Right renal cortex interstitium (tissue), 3 donors: ENCODE measurements around the gene HOXD4. TPM values are rescaled to one million over a fixed set of nuclear protein-coding genes. Genes with fewer than 3 reads are reported as not detected.

ENCODE experiments used
- DNase-seq, 3 donors: peaks; one replicate each; pipeline ENCODE4 v3.0.0-alpha.2; 2013; ENCODE audit warnings: low read depth in 3 of 3, low spot score in 2 of 3
- polyA plus RNA-seq, 3 donors: library from polyadenylated mRNA; unstranded; fragments of 120-200 nt; gene quantifications; one replicate each; pipeline ENCODE4 v1.2.1, GENCODE V29; 2013; ENCODE audit not compliant: insufficient read length in 3 of 3

The HOXD4 gene
- polyA plus RNA-seq, 3 donors: 27.8 to 39.2 (median 38.0) TPM

DNA sequence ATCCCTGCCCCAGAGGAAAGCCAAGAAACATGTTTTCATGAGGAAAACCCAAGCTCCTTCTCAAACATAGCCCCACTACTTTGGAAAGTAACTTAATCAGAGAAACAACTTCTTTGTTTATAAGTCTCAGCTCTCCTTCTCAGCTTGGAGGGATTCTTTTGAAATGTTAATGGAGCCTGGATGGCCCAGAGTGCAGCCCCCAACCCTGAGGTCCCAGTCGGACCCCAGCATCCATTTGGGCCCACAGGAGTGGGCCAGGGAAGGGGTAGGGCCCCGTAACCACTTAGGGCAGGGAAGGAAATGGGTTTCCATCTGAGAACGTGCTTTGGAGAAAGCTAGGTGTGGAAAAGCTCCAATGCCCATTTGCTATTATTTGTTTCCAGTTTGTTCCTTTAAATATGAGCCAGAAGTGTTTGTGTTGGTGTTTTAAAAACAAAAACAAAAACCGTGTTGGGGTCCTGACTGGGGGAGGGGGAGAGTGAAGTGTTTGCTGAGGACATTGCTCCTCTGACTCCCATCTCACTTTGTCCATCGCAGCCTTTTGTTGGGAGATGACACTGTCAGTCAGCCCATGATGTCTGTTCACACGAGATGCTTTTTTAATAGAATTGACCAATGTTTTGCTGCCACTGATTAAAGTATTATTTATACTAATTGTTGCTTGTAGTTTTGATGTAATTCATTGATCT, 4.2 kb downstream of the HOXD4 start:
- no peak for DNase-seq

DNA sequence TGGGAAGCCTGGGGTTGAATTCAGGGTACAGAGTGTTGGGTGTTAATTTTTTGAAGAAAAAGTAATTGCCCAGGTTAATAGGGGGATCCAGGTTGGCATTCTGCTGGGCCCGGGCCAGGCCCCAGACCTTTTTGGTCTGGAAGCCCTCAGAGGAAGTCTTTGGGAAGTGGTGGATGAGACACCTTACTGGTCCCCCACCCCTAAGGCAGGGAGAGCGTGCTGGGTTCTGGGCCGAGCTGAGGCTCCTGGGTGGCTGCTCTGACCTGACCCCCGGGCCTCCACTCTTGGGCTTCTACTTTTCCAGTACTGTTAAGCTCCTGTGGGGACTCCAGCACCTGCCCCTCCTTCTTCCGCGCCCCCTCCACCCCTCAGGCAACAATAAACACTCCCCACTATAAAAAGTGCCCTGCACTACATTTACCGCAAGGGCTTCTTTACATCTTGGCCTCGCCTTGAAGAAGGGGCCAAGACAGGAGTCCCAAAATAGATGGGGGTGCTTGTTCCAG, 5.0 kb downstream of the HOXD4 start:
- peak in 1 of 3 donors; percentile 38 for DNase-seq

DNA sequence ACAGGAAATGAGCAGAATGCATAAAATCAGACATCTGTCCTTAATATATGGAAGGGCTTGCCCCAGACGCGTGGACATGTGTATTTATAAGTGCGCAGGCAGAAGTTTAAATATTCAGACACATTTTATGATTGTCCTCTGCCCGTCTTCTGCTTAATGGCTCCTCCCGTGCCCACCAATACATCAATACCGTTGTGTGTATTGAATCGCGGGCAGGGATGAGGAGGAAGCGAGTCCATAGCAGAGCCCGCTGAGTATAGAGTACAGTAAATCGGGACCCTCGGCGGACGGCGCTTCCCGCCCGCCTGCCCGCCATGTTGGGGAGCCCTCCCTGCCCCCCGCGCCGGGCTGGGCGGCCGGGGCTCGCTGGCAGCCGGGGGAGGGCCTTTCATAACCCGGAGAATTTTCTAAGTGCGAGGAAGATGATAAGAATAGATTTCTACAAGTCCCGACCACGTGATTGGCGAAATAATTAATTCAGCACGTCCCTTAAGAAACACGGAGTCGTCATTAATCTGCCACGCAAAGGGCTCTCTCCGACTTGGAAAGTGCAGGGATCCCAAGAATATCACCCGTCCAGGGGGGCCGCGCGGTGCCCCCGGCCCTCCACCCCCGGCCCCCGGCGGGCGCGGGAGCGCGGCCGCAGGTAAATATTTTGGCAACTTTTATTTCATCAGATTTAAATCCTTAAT, 5.6 kb downstream of the HOXD4 start, which contains the start of gene HOXD3:
Gene HOXD3 (plus strand): TSS at position 501 of the 692 bp plus-strand sequence. CDS start 11,808 bp downstream, outside the sequence.
- DNase-seq: peak in 1 of 3 donors; percentile 40

DNA sequence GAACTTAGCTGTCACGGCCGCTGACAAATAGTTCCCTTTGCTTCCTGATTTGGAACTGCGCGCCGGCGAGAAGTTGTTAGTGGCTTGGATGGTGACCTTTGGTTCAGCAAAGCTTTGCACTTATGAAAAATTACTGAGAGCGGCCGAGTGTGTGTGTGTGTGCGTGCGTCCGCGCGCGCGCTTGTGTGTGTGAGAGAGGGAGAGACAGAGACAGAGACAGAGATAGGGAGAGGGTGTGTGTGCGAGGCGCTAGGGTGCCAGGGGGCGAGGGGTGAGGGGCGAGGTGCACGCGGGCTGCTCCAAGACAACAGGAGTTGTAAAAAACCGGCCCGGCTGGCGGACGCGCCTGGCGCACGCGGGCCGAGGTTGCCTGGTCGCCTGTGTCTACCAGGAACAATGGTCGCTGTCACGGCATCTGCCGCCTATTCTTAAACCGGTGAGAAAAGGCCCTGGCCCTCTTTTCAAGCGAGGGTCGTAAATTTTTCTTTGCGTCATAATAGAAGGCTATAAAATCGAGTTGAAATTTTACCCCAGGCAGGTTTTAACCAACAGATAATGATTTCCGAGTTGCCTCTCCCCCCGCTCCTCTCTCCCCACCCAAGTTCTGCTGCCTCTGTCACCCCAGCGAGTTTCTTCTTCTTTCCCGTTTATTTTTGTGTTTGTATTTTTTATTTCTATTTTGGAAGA, 6.3 kb downstream of the HOXD4 start:
- peak in 1 of 3 donors; percentile 57 for DNase-seq

DNA sequence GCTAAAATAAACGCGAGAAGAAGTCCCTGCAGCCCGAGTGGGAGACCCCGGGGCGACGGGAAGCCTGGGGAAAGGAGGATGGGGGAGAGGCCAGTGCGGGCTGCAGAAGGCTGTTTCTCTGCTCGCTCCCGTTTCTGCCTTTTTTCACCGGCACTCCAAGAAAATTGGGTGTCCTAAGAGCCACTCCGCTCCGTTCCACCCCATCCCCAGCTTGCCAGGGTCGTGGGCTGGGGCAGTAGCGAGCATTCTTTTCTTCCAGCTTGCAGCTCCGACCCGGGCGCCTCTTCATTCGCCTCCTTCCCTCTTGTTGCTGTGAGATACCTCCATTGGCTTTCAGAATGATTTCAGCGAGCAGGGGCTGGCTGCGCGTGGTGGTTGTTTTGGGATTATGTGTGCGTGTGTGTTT, 6.8 kb downstream of the HOXD4 start:
- peak in 1 of 3 donors; percentile 54 for DNase-seq

DNA sequence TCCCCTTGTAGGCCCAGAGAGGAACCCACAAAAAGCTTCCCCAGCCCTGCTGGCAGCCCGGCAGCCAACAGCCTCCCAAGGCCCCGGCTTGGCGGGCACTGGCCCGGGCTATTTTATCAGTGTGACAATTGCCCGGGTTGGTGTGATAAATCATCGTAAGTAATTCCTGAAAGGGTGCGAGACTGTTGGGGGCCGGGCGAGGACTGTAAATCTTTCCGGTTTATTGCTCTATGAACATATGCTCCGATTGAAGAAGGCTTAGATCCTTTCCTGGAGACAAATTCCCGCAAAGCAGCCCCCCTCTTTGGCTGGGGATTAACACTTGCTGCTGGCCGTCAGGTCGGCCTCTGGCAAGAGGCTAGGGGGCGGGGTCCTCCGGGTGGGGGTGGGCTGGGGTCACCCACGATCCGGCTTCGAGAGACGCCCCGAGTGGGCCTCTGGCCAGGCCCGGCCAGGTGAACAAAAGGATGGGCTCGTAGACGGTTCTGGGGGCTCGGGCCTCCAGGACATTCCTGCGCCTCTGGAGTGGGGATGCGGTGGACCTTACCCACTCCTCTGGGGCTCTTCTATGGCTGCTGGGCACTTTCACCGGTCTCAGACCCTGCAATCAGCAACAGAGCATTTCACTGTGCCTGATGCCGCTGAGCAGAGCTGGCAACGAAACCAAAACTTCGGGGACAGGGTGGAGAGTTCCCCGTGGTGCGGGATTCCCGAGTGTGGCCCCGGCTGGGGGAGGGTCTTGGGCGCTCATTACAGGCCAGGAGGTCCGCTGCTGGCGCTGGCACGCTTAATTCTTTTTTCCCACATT, 7.7 kb downstream of the HOXD4 start:
- peak in 1 of 3 donors; percentile 68 for DNase-seq

DNA sequence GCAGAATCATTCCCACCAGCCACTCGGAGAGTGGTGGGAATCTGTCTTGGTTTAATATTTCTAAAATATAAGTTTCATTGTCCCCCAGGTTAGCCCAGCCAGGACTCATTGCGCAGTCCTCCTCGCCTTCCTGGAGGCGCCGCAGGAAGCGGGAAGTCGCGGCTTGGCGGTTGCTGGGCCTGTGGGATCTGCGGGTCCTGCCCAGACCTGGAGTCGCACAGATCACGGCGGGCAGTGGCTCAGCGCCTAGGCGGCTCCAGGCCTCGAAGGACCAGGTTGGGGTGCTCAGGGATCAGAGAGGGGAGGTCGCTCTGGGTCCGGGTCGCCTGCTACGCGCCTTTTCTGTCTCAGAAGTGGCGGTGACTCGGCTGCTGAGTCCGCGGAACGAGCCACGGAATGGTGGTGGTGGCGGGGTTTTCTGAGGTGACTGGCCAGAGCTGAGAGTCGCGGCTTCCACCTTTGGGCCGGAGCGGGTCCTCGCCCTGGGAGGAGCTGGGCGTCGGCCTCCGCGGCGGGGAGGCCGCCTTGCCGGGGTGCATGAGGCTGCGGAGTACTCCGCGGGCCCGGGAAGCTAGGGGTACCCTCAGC, 8.4 kb downstream of the HOXD4 start:
- no peak for DNase-seq

DNA sequence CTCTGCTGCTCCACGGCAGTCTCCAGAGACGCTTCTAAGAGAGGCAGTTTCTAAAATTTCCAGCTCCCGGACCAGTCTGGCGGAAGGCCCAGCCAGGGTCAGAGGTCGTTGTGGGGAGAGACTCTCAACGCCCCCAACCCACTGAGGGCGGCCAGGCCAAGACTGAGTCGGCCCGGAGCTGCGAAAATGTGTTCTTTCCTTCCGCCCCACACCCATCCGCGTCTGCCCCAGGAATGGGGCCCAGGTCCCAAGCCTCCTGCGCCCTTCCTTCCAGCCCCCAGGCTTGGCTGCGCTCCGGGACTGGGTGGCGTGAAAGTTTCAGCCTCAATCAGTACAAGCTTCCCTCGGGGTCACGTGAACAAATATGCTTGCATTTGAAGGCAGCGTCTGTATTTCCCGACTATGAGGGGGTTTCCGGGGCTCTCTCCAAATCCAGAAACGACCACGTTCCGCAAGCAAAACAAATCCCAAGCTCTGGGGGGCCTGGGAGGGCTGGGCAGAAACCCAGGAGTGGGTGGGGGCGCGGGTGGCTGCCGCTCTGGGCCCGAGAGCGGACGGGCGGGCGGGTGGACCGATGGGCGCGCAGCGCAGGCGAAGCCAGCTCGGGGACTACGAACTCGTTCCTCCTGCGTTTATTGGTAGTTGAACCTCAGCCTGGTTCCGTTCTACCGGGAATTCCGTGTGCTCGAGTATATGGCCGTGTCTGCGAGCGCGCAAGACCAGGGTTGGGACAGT, 9.1 kb downstream of the HOXD4 start:
- no peak for DNase-seq

DNA sequence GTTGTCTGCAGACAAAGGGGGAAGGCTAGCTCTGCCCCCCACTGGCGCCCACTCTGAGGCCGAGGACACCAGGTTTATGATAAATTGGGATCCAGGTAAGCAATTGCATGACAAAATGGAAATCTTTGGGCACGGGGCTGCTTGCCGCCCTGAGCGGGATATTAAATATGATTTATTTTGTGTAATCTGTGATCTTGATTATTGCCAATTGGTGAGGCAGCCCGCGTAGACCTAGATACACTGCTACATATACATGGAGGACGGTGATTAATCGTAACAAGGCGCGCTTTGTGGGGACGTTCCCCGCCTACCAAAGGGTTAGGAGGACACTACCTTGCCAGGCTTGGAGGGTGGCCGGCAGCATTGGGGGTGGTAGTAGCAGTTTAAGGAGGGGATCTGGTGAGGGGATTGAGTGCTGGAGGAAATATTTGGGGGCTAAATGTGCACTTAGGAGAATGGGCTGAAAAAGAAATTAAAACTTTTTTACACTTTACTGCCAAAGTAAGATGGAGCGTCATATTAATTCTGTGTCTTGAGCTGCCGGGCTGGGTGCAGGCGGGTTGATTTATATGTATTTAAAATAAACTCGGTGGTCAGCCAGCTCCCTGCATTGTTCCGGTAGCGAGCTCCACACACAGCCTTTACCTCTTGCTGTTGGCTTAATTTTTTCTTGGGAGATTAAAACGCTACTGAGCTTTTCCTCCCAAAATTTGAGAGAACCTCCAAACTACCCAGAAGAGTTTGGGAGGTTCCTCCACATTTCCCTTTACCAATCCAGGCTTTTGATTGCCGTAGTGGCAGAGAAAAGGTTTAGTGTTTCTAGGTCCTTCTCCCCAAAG, 9.9 kb downstream of the HOXD4 start:
- no peak for DNase-seq

DNA sequence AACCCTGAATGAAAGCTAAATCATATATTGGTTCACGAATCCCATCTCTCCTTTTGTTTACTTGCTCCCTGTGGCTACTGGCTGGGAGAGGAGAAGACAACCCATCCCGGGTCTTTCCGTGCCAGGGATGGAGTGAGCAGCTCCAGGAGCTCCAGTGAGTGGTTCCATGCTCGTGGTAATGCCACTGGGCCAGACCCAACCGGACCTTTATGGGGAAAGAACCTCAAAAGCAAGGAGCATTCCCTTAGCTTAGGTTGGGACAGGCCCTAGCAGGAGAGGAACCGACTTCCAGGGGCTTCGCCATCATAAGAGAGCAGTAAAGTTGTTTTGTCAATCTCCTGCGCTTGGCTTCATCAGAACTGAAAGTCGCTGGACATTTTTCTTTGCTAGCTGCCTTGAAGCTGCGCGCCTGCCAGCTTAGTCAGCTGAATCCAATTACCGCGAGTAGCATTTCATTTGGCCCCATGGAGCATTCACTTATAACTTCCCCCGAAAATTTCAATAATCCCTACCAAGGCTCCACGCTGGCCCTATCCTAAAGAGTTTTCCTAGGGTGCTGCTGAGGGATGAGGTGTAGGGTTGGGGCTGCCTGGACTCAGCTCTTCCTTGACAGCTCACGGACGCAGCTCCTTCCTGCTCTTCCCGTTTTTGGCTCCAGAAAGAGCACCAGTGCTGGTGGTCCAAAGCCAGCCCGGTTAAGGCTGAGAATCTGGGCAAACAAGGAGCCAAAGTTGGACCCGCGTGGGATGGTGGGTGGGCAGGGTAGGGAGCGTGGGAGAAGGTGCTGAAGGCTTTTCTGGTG, 10.7 kb downstream of the HOXD4 start:
- DNase-seq: no peak

DNA sequence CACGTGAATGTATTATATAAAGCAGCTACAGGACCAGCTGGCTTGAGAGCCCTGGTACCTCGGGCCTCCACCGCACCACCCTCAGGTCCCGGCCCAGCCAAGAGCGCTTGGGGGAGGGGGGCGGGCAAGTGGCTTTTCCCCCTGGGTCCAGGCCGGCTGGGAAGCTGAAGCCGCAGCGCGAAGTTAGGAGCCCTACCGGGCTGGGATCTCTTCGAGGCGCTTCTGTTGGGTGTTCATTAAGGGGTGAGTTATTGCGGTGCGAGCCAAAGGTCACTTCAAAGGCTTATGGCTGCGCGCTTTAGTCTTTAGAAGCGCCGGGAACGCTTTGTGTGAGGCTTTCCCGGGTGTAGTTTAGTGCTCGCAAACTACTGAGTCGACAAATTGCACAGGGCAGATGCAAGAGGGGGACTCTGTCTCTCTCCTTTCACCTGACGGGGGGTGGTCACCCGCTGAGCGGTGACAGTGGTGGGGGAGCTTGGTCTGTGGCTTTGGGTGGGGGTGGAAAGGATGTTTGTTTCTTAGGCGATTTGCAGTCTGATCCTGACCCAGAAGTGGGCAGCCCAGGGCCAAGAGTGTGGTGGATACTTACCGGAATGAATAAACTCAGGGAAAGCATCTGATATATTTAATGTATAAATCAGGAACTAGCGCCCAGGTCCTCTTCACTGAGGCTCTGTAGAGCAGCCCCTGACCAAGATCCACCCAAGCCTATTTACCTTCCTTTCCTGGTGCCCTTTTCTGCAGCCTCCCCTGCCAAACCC, 11.7 kb downstream of the HOXD4 start:
- no peak for DNase-seq

DNA sequence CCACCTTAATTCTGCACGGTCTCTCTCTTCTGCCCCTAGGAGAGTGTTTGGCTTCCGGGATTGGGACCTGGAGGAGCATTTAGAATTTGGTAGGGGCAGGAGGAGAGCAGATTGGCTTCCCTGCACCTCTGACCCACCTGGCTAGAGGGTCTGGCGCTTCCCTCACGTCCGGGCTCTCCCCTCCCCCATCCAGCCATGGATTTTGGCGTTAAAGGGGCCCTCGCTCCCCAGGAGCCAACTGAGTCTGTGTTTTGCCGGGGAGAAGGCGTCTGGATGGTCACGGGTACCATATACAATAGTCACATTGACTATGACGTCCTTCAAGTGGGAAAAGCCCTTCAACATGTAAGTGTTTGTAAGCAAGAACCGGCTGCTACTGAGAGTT, 12.3 kb downstream of the HOXD4 start:
- no peak for DNase-seq

DNA sequence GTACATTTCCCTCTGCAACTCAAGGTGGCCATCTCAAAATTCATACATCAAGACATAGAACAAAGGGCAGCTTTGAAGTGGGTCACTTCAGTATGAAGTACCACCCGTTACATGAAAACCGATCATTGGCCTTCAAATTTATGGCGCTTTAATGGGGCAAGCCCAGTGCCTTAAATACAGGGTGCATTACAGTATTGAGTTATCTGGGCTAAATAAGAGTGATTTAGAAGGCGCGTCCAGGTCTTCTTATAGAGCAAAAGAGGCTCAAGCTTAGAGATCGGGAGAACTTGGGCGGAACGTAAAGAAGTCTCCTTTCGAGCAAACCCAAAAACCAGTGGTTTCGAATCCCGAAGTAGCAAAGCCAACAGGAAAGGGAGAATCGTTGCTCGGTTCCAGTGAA, 12.9 kb downstream of the HOXD4 start:
- DNase-seq: no peak

DNA sequence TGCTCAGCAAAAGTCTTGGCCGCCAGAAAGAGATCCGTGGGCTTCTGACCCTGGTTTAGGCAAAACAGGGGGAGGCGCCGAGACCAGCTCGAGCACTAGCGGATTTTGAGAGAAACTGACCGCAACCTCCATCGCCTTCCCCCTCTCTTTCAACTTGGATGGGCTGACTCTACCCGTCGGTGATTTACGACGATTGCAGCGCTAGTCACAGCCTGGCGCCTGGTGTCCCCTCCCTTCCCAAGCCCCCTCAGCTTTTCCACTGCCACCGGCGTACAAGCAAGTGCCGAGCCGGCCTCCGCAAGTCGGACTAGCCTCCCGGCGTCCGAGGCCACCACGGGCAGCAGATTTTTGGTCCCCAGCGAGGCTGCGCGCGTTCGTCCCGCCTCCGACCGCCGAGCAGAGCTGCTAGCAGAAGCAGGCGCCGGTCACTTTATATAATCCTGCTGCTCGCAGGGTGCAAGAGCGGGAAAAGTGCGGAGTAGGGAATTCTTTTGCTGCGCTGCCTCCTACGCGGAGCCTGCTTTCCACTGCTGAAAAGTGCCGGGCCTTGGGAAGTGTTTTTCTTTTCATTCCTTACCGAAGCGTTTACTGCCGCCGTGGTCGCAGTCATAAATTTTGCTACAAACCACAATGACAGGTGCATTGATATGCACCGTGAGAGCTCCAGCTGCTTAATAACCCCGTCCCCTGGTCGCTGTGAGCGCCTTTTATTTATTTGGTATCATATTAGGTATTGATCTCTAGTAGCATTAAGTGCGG, 13.4 kb downstream of the HOXD4 start:
- no peak for DNase-seq

DNA sequence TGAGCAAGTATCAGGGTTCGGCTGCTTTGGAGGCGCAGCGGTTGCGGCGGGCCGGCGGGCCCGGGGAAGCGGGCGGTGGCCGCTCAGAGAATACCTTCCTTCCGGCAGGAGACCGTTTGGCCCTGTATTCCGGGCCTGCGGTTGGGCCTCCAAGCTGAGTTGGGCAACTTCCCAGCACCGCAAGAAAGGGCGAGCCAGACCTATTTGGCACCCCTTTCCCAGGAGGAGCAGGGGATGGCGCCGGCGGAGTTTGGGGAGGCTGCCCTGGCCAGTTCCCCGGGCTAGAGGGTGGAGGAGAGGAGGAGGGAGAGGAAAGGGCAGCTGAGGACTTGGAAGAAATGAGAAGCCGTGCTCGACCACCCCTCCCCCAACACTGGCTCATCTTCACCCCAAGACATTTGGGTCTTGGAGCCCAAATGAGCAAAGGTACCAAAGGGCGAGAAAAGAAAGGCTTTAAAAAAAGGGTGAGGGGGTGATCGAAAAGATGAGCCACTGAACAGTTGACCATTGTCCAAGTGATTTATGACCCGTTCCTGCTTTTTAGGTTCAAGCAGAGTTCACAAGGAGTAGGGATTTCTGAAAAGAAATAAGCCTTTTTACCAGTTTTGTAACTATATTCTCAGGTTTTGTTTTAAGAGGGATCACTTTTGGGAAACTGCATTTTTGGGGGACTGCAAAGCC, 14.2 kb downstream of the HOXD4 start:
- no peak for DNase-seq

DNA sequence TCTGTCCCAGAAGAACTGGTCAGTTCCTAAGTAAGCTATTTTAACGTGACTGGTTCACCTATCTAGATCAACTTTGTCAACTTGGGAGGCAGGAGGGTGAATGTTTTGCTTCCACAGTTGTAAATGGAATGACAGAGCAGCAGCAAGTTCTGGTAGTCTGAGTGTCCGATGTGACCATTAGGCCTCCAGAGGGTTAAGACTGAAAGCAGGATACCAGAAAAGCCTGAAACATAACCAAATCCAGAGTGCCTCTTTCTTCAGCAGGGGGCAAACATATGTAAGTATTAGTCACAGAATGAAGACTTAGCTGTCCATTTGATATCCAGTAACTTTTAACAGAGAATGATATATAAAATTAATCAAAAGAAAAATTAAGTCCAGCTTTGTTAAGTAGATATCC, 14.9 kb downstream of the HOXD4 start:
- DNase-seq: no peak
